Measurements from ENCODE around the gene MAP3K19. TPM values are rescaled to one million over a fixed set of nuclear protein-coding genes. Genes with fewer than 3 reads are reported as not detected.

MAP3K19 gene
- total RNA-seq, 1 experiment from 2014 or later = not detected

DNA sequence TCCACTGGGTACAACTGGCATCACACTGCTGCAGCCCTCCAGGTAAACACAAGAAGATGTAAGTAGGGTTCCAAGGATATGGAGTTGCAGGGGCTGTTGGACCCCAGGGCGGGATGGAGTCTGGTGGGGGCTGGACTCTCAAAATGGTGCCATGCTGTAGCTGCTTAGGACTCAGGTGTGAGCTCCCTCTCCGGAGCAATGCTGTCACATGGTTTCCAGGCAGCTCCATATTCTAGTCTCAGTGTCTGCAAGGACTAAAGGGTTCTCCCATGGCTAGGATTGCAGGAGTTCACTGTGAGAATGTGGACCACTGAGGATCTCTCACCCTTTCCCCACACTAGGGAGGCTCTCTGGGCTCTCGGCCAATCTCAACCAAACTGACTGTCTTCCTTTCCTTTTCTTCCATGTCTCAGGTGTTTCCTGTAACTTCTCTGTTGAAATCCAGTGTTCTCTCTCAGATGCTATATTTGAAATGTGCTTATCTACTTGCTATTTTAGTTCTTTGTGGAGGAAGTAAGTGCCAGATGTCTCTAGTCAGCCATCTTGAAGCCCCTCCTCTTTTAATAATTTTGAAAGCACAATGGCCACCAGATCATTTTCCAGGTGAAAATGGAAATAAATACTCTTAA lies 71.1 kb downstream of the MAP3K19 start:
- Histone ChIP-seq H3K4me3 (ENCODE audit: low read depth in 2 of 2, low read length in 2 of 2) (no peak overlapping the region), H3K27me3 (ENCODE audit: control insufficient read depth, insufficient read depth, low read length) (no peaks in the 10 kb centered on the region), H3K9me3 (ENCODE audit: control insufficient read depth, insufficient read depth, low read depth, low read length) (no peaks in the 10 kb centered on the region), H3K36me3 (ENCODE audit: control insufficient read depth, insufficient read depth, low read length) (no peaks in the 10 kb centered on the region), H3K4me1 (ENCODE audit: control insufficient read depth, insufficient read depth, low read length) (no peaks in the 10 kb centered on the region), H3K27ac (ENCODE audit: low read length) (no peak overlapping the region)
- TF ChIP-seq, protein P1, sequence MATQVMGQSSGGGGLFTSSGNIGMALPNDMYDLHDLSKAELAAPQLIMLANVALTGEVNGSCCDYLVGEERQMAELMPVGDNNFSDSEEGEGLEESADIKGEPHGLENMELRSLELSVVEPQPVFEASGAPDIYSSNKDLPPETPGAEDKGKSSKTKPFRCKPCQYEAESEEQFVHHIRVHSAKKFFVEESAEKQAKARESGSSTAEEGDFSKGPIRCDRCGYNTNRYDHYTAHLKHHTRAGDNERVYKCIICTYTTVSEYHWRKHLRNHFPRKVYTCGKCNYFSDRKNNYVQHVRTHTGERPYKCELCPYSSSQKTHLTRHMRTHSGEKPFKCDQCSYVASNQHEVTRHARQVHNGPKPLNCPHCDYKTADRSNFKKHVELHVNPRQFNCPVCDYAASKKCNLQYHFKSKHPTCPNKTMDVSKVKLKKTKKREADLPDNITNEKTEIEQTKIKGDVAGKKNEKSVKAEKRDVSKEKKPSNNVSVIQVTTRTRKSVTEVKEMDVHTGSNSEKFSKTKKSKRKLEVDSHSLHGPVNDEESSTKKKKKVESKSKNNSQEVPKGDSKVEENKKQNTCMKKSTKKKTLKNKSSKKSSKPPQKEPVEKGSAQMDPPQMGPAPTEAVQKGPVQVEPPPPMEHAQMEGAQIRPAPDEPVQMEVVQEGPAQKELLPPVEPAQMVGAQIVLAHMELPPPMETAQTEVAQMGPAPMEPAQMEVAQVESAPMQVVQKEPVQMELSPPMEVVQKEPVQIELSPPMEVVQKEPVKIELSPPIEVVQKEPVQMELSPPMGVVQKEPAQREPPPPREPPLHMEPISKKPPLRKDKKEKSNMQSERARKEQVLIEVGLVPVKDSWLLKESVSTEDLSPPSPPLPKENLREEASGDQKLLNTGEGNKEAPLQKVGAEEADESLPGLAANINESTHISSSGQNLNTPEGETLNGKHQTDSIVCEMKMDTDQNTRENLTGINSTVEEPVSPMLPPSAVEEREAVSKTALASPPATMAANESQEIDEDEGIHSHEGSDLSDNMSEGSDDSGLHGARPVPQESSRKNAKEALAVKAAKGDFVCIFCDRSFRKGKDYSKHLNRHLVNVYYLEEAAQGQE (IDR thresholded peaks at IDR 0.05; ENCODE audit: insufficient read depth in 1 of 2, low read depth in 2 of 2, low read length in 1 of 2) = no peak
- TF ChIP-seq POLR2AphosphoS5 (IDR thresholded peaks at IDR 0.05; ENCODE audit: low read depth, low read length) = no peak
- TF ChIP-seq, protein P2, sequence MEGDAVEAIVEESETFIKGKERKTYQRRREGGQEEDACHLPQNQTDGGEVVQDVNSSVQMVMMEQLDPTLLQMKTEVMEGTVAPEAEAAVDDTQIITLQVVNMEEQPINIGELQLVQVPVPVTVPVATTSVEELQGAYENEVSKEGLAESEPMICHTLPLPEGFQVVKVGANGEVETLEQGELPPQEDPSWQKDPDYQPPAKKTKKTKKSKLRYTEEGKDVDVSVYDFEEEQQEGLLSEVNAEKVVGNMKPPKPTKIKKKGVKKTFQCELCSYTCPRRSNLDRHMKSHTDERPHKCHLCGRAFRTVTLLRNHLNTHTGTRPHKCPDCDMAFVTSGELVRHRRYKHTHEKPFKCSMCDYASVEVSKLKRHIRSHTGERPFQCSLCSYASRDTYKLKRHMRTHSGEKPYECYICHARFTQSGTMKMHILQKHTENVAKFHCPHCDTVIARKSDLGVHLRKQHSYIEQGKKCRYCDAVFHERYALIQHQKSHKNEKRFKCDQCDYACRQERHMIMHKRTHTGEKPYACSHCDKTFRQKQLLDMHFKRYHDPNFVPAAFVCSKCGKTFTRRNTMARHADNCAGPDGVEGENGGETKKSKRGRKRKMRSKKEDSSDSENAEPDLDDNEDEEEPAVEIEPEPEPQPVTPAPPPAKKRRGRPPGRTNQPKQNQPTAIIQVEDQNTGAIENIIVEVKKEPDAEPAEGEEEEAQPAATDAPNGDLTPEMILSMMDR (IDR thresholded peaks at IDR 0.05) = no peak
- no peak for TF ChIP-seq TCF7L2 (IDR thresholded peaks at IDR 0.05; ENCODE audit: low read depth, low read length)
- TF ChIP-seq SIN3A (IDR thresholded peaks at IDR 0.05; ENCODE audit: borderline replicate concordance, insufficient read depth, low read depth, low read length) = no peak
- intact Hi-C loops (cut with micrococcal nuclease; ENCODE audit: unreplicated experiment) = no loop called here
- DNase-seq (ENCODE audit: low read depth, low spot score) (no peak), ATAC-seq (no peak)
- ChIA-PET CTCF (no interaction called here), POLR2A (no interaction called here)
- in situ Hi-C loops (cut with HindIII; ENCODE audit: low pct_unique_long_range_greater_than_20kb, low sequenced_read_pairs) = no loop called here
- no TSS peak for BruUV-seq (replicated peaks)

DNA sequence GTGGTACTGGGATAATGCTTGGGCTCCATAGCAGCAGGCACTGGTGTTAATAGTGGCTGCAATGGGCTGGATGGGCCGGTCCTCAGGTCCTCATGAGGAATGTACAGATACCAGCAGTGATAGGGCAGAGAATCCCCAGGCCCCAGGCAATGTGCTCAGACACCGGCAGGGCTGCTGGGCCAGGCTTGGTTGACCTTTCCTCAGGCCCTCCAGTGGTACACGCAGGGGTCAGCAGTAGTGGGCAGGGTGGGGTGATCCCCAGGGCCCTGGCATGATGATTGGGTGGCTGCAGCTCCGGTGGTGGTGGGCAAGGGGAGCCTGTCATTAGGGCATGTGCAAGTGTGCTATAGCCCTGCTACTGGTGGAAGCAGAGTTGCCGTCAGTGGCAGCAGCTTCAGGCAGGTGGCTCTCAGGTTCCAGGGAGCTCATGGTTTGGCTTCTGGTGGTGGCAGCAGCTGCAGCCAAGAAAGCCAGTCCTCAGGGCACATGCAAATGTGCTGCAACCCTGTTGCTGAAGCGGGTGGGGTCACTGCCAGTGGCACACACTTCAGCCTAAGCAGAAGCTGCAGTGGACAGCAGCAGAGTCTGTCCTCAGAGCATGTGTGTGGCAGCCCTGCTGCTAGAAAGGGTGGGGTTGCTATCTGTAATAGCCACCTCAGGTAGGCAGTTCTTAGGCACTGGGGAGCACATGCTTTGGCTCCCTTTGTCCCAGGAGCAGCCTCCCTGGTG lies 71.8 kb downstream of the MAP3K19 start:
- Histone ChIP-seq H3K27ac (ENCODE audit: low read length) (no peak overlapping the region), H3K4me1 (ENCODE audit: control insufficient read depth, insufficient read depth, low read length) (no peaks in the 10 kb centered on the region), H3K27me3 (ENCODE audit: control insufficient read depth, insufficient read depth, low read length) (no peaks in the 10 kb centered on the region), H3K4me3 (ENCODE audit: low read depth in 2 of 2, low read length in 2 of 2) (no peak overlapping the region), H3K36me3 (ENCODE audit: control insufficient read depth, insufficient read depth, low read length) (no peaks in the 10 kb centered on the region), H3K9me3 (ENCODE audit: control insufficient read depth, insufficient read depth, low read depth, low read length) (no peaks in the 10 kb centered on the region)
- ATAC-seq = 0 out of 2 replicates have a peak, but pooled peaks have one; percentile 34
- no TSS peak for BruUV-seq (replicated peaks)
- DNase-seq (ENCODE audit: low read depth, low spot score) = no peak
- TF ChIP-seq, protein P2 (IDR thresholded peaks at IDR 0.05) = no peak
- TF ChIP-seq POLR2AphosphoS5 (IDR thresholded peaks at IDR 0.05; ENCODE audit: low read depth, low read length) (no peak), SIN3A (IDR thresholded peaks at IDR 0.05; ENCODE audit: borderline replicate concordance, insufficient read depth, low read depth, low read length) (no peak), TCF7L2 (IDR thresholded peaks at IDR 0.05; ENCODE audit: low read depth, low read length) (no peak)
- TF ChIP-seq, protein P1 (IDR thresholded peaks at IDR 0.05; ENCODE audit: insufficient read depth in 1 of 2, low read depth in 2 of 2, low read length in 1 of 2) = no peak
- ChIA-PET CTCF (no interaction called here), POLR2A (no interaction called here)
- intact Hi-C loops (cut with micrococcal nuclease; ENCODE audit: unreplicated experiment) (no loop called here), in situ Hi-C loops (cut with HindIII; ENCODE audit: low pct_unique_long_range_greater_than_20kb, low sequenced_read_pairs) (no loop called here)

All from Panc1 (cell line).